ENCODE data around the gene TP53I13. TPM values are rescaled to one million over a fixed set of nuclear protein-coding genes. Genes with fewer than 3 reads are reported as not detected.

TP53I13 gene
- total and polyA plus RNA-seq, 2 of the 13 experiments (the other 11 are each of a cell fraction or from before 2014, with no cell fraction given) = 16.9 to 25.7 TPM

GRCh38 chr17:29617481-29618271 is 49.2 kb downstream of the TP53I13 start (continued):
- TF ChIP-seq, protein P1, sequence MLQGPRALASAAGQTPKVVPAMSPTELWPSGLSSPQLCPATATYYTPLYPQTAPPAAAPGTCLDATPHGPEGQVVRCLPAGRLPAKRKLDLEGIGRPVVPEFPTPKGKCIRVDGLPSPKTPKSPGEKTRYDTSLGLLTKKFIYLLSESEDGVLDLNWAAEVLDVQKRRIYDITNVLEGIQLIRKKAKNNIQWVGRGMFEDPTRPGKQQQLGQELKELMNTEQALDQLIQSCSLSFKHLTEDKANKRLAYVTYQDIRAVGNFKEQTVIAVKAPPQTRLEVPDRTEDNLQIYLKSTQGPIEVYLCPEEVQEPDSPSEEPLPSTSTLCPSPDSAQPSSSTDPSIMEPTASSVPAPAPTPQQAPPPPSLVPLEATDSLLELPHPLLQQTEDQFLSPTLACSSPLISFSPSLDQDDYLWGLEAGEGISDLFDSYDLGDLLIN (CRISPR knock-in tag; IDR thresholded peaks at IDR 0.05; ENCODE audit: borderline replicate concordance) = no peak
- TF ChIP-seq, protein P2, sequence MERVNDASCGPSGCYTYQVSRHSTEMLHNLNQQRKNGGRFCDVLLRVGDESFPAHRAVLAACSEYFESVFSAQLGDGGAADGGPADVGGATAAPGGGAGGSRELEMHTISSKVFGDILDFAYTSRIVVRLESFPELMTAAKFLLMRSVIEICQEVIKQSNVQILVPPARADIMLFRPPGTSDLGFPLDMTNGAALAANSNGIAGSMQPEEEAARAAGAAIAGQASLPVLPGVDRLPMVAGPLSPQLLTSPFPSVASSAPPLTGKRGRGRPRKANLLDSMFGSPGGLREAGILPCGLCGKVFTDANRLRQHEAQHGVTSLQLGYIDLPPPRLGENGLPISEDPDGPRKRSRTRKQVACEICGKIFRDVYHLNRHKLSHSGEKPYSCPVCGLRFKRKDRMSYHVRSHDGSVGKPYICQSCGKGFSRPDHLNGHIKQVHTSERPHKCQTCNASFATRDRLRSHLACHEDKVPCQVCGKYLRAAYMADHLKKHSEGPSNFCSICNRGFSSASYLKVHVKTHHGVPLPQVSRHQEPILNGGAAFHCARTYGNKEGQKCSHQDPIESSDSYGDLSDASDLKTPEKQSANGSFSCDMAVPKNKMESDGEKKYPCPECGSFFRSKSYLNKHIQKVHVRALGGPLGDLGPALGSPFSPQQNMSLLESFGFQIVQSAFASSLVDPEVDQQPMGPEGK (CRISPR knock-in tag; IDR thresholded peaks at IDR 0.05) = no peak
- TF ChIP-seq REPIN1 (CRISPR knock-in tag; IDR thresholded peaks at IDR 0.05; ENCODE audit: borderline replicate concordance, low read depth) = 0 out of 2 replicates have a peak, but pooled peaks have one; percentile 12
- no peak for TF ChIP-seq MAZ (IDR thresholded peaks at IDR 0.05; ENCODE audit: borderline replicate concordance, low read depth, low read length)
- peak; percentile 51; the same call in 1 of the 2 replicates for TF ChIP-seq MAZ (CRISPR knock-in tag; IDR thresholded peaks at IDR 0.05; ENCODE audit: low read depth)
- TF ChIP-seq NONO (IDR thresholded peaks at IDR 0.05) = no peak
- peak; percentile 65; the same call in 1 of the 2 replicates for TF ChIP-seq NONO (CRISPR knock-in tag; conservative IDR thresholded peaks at IDR 0.05)
- no peak for TF ChIP-seq PRDM4 (CRISPR knock-in tag; IDR thresholded peaks at IDR 0.05; ENCODE audit: borderline replicate concordance)
- TF ChIP-seq SSRP1 (CRISPR knock-in tag; IDR thresholded peaks at IDR 0.05) = no peak
- TF ChIP-seq KLF13 (CRISPR knock-in tag; IDR thresholded peaks at IDR 0.05) = no peak
- no peak for TF ChIP-seq NR2C2 (CRISPR knock-in tag; IDR thresholded peaks at IDR 0.05; ENCODE audit: borderline replicate concordance)
- no peak for TF ChIP-seq RBM22 (optimal IDR thresholded peaks at IDR 0.05; ENCODE audit: low read length)
- no peak for TF ChIP-seq HCFC1 (IDR thresholded peaks at IDR 0.05; ENCODE audit: low read depth, low read length)
- no peak for TF ChIP-seq FOXM1 (CRISPR knock-in tag; IDR thresholded peaks at IDR 0.05)
- no peak for TF ChIP-seq DR1 (CRISPR knock-in tag; IDR thresholded peaks at IDR 0.05)
- no peak for TF ChIP-seq BRF2 (CRISPR knock-in tag; IDR thresholded peaks at IDR 0.05)

Measured in HepG2 (cell line).